DND-41 (cell line): ENCODE data around the gene FANK1.

Experiments used
- CTCF ChIP-seq: IDR thresholded peaks from 2 replicates; pipeline ENCODE4 v1.5.1; 2012; ENCODE audit warnings: borderline replicate concordance, low read length, moderate library complexity, mild to moderate bottlenecking; ENCODE audit not compliant: poor library complexity, severe bottlenecking; ENCODE audit errors: extremely low read depth
- EZH2 ChIP-seq: IDR thresholded peaks from 3 replicates; pipeline ENCODE4 v1.6.1; 2012; ENCODE audit warnings: borderline replicate concordance, low read depth, mild to moderate bottlenecking, moderate library complexity, low read length, inconsistent platforms; ENCODE audit not compliant: severe bottlenecking

GRCh38 chr10:125951290-125951689 is 54.9 kb downstream of the FANK1 start:
- TF ChIP-seq CTCF = no peak
- TF ChIP-seq EZH2 = no peak
